ENCODE results near the gene MAPKAP1. TPM values are rescaled to one million over a fixed set of nuclear protein-coding genes. Genes with fewer than 3 reads are reported as not detected.
"Not testable (repeated sequence)": the region's sequence is repeated elsewhere in the genome, so short reads cannot be mapped to it uniquely, and the experiment has no call there.

MAPKAP1 gene
- polyA plus RNA-seq, 1 donor, result 46.8 TPM

GRCh38 chr9:125570246-125570645, 136.8 kb downstream of the MAPKAP1 start:
- Histone ChIP-seq H3K27me3 (ENCODE audit: control insufficient read depth, insufficient read depth, low read length) (no peaks in the 10 kb centered on the region), H3K9me3 (ENCODE audit: control insufficient read depth, low read depth, low read length) (peaks cover 4% of the 10 kb centered on the region), H3K4me3 (ENCODE audit: low read length) (no peak overlapping the region), H3K4me1 (ENCODE audit: control insufficient read depth, insufficient read depth, low read length) (no peaks in the 10 kb centered on the region), H3K36me3 (ENCODE audit: control insufficient read depth, insufficient read depth, low read length) (no peaks in the 10 kb centered on the region), H3K27ac (ENCODE audit: low read length) (no peak overlapping the region)
- DNase-seq, result no peak
- WGBS (ENCODE audit: insufficient coverage, low lambda C conversion rate), result no CpG with 5 or more reads among the region's 2 CpGs

- no peak for DNase-seq
- no peaks in the 10 kb centered on the region for H3K27me3 ChIP-seq (ENCODE audit: control insufficient read depth, insufficient read depth, low read length)
- WGBS (ENCODE audit: insufficient coverage, low lambda C conversion rate), result 100% methylated on average over 1 of the region's 4 CpGs
Observed at GRCh38 chr9:125568621-125569020, 138.4 kb downstream of the MAPKAP1 start.

GRCh38 chr9:125566051-125566450, 141.0 kb downstream of the MAPKAP1 start:
- H3K4me1 ChIP-seq (ENCODE audit: control insufficient read depth, insufficient read depth, low read length); H3K27ac ChIP-seq (ENCODE audit: low read length); H3K27me3 ChIP-seq (ENCODE audit: control insufficient read depth, insufficient read depth, low read length); DNase-seq; H3K4me3 ChIP-seq (ENCODE audit: low read length); H3K9me3 ChIP-seq (ENCODE audit: control insufficient read depth, low read depth, low read length); H3K36me3 ChIP-seq (ENCODE audit: control insufficient read depth, insufficient read depth, low read length): not testable (repeated sequence)

More at GRCh38 chr9:125568621-125569020, 138.4 kb downstream of the MAPKAP1 start:
- Histone ChIP-seq H3K4me3 (ENCODE audit: low read length) (no peak overlapping the region), H3K4me1 (ENCODE audit: control insufficient read depth, insufficient read depth, low read length) (no peaks in the 10 kb centered on the region), H3K27ac (ENCODE audit: low read length) (no peak overlapping the region), H3K9me3 (ENCODE audit: control insufficient read depth, low read depth, low read length) (peaks cover 4% of the 10 kb centered on the region), H3K36me3 (ENCODE audit: control insufficient read depth, insufficient read depth, low read length) (no peaks in the 10 kb centered on the region)

GRCh38 chr9:125565126-125565525, 141.9 kb downstream of the MAPKAP1 start:
- no peaks in the 10 kb centered on the region for H3K36me3 ChIP-seq (ENCODE audit: control insufficient read depth, insufficient read depth, low read length)
- H3K9me3 ChIP-seq (ENCODE audit: control insufficient read depth, low read depth, low read length), result no peaks in the 10 kb centered on the region
- no peak overlapping the region for H3K27ac ChIP-seq (ENCODE audit: low read length)
- H3K27me3 ChIP-seq (ENCODE audit: control insufficient read depth, insufficient read depth, low read length), result no peaks in the 10 kb centered on the region
- H3K4me3 ChIP-seq (ENCODE audit: low read length), result no peak overlapping the region
- H3K4me1 ChIP-seq (ENCODE audit: control insufficient read depth, insufficient read depth, low read length), result no peaks in the 10 kb centered on the region
- no peak for DNase-seq
- no CpG with 5 or more reads among the region's 2 CpGs for WGBS (ENCODE audit: insufficient coverage, low lambda C conversion rate)

GRCh38 chr9:125564631-125565030, 142.4 kb downstream of the MAPKAP1 start:
- Histone ChIP-seq H3K4me3 (ENCODE audit: low read length) (no peak overlapping the region), H3K4me1 (ENCODE audit: control insufficient read depth, insufficient read depth, low read length) (no peaks in the 10 kb centered on the region), H3K9me3 (ENCODE audit: control insufficient read depth, low read depth, low read length) (no peaks in the 10 kb centered on the region), H3K27me3 (ENCODE audit: control insufficient read depth, insufficient read depth, low read length) (no peaks in the 10 kb centered on the region), H3K27ac (ENCODE audit: low read length) (no peak overlapping the region), H3K36me3 (ENCODE audit: control insufficient read depth, insufficient read depth, low read length) (peaks cover under 1% of the 10 kb centered on the region)
- DNase-seq, result no peak
- WGBS (ENCODE audit: insufficient coverage, low lambda C conversion rate), result 100% methylated on average over 2 of the region's 4 CpGs

- Histone ChIP-seq H3K9me3 (ENCODE audit: control insufficient read depth, low read depth, low read length) (no peaks in the 10 kb centered on the region), H3K36me3 (ENCODE audit: control insufficient read depth, insufficient read depth, low read length) (peaks cover 11% of the 10 kb centered on the region), H3K27me3 (ENCODE audit: control insufficient read depth, insufficient read depth, low read length) (no peaks in the 10 kb centered on the region), H3K4me1 (ENCODE audit: control insufficient read depth, insufficient read depth, low read length) (no peaks in the 10 kb centered on the region), H3K4me3 (ENCODE audit: low read length) (no peak overlapping the region), H3K27ac (ENCODE audit: low read length) (no peak overlapping the region)
- DNase-seq, result no peak
- 80% methylated on average over 3 of the region's 4 CpGs for WGBS (ENCODE audit: insufficient coverage, low lambda C conversion rate)
Observed at GRCh38 chr9:125561509-125562148, 145.4 kb downstream of the MAPKAP1 start.

GRCh38 chr9:125559894-125560293, 147.1 kb downstream of the MAPKAP1 start:
- no peak overlapping the region for H3K4me3 ChIP-seq (ENCODE audit: low read length)
- DNase-seq, result no peak
- H3K9me3 ChIP-seq (ENCODE audit: control insufficient read depth, low read depth, low read length), result no peaks in the 10 kb centered on the region
- WGBS (ENCODE audit: insufficient coverage, low lambda C conversion rate), result 43% methylated on average over 1 of the region's 2 CpGs
- no peaks in the 10 kb centered on the region for H3K27me3 ChIP-seq (ENCODE audit: control insufficient read depth, insufficient read depth, low read length)
- no peak overlapping the region for H3K27ac ChIP-seq (ENCODE audit: low read length)
- peaks cover 17% of the 10 kb centered on the region for H3K36me3 ChIP-seq (ENCODE audit: control insufficient read depth, insufficient read depth, low read length)
- no peaks in the 10 kb centered on the region for H3K4me1 ChIP-seq (ENCODE audit: control insufficient read depth, insufficient read depth, low read length)

- no peaks in the 10 kb centered on the region for H3K9me3 ChIP-seq (ENCODE audit: control insufficient read depth, low read depth, low read length)
- no peak for DNase-seq
- H3K27ac ChIP-seq (ENCODE audit: low read length), result no peak overlapping the region
- no peaks in the 10 kb centered on the region for H3K27me3 ChIP-seq (ENCODE audit: control insufficient read depth, insufficient read depth, low read length)
- WGBS (ENCODE audit: insufficient coverage, low lambda C conversion rate), result no CpG with 5 or more reads among the region's 6 CpGs
- H3K4me3 ChIP-seq (ENCODE audit: low read length), result no peak overlapping the region
- peaks cover 17% of the 10 kb centered on the region for H3K36me3 ChIP-seq (ENCODE audit: control insufficient read depth, insufficient read depth, low read length)
- H3K4me1 ChIP-seq (ENCODE audit: control insufficient read depth, insufficient read depth, low read length), result no peaks in the 10 kb centered on the region
Observed at GRCh38 chr9:125559194-125559593, 147.8 kb downstream of the MAPKAP1 start.

GRCh38 chr9:125558453-125559092, 148.4 kb downstream of the MAPKAP1 start:
- no peaks in the 10 kb centered on the region for H3K27me3 ChIP-seq (ENCODE audit: control insufficient read depth, insufficient read depth, low read length)
- peaks cover 17% of the 10 kb centered on the region for H3K36me3 ChIP-seq (ENCODE audit: control insufficient read depth, insufficient read depth, low read length)
- H3K27ac ChIP-seq (ENCODE audit: low read length), result no peak overlapping the region
- DNase-seq, result peak; percentile 63 to 66
- no peaks in the 10 kb centered on the region for H3K9me3 ChIP-seq (ENCODE audit: control insufficient read depth, low read depth, low read length)
- WGBS (ENCODE audit: insufficient coverage, low lambda C conversion rate), result no CpG with 5 or more reads among the region's 2 CpGs
- H3K4me3 ChIP-seq (ENCODE audit: low read length), result no peak overlapping the region
- H3K4me1 ChIP-seq (ENCODE audit: control insufficient read depth, insufficient read depth, low read length), result no peaks in the 10 kb centered on the region

- no peak for DNase-seq
- H3K27ac ChIP-seq (ENCODE audit: low read length), result no peak overlapping the region
- H3K4me3 ChIP-seq (ENCODE audit: low read length), result no peak overlapping the region
- H3K27me3 ChIP-seq (ENCODE audit: control insufficient read depth, insufficient read depth, low read length), result no peaks in the 10 kb centered on the region
- no CpG with 5 or more reads among the region's 7 CpGs for WGBS (ENCODE audit: insufficient coverage, low lambda C conversion rate)
- no peaks in the 10 kb centered on the region for H3K4me1 ChIP-seq (ENCODE audit: control insufficient read depth, insufficient read depth, low read length)
- no peaks in the 10 kb centered on the region for H3K9me3 ChIP-seq (ENCODE audit: control insufficient read depth, low read depth, low read length)
- peaks cover 17% of the 10 kb centered on the region for H3K36me3 ChIP-seq (ENCODE audit: control insufficient read depth, insufficient read depth, low read length)
Observed at GRCh38 chr9:125556046-125556721, 150.8 kb downstream of the MAPKAP1 start.
